Measurements from ENCODE around the gene DCTD. TPM values are rescaled to one million over a fixed set of nuclear protein-coding genes. Genes with fewer than 3 reads are reported as not detected.

The DCTD gene
- total and polyA plus RNA-seq, 2 of the 13 experiments (the other 11 are each of a cell fraction or from before 2014, with no cell fraction given) = 85.1 to 95.3 TPM

DNA sequence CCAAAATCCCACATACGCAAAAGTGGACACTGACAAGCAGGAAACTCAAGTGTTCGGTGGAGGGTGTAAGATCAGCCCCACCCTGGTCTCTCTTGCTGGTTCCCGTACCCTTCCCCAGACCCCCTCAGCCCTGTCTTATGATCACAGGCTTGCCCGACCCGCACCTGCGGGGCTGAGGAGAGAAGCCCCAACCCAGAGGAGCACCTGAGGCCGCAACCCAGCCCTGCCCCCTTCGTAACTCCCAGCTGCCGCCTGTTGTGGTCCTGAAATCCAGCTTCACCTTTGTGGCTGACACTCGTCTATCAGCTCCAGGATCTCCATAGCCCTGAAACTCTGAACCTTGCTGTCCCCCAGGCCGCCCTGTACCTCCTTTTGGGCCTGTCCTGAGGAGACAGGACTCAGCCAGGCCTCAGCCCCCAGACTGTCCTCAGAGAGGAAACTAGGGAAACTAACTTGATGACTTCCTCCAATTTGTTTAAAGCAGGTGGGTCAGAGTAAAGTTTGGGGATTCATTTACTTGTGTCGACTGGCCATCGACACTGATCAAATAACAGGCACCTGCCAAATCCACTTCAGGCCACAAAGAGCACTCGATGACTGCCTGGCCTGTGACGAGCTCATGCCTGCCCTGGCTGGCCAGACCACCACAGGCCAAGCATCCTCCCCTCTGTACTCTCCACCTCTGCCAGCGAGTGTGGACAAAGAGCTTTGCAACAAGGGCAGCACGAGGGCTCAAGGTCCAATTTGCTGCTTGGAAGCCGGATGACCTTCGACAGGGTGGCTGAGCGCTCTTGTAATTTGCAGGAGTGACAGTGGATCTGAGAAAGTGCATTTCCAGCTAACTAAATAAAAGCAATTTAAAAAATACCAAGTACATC lies 19.3 kb downstream of the DCTD start (continued):
- TF ChIP-seq, protein P1, sequence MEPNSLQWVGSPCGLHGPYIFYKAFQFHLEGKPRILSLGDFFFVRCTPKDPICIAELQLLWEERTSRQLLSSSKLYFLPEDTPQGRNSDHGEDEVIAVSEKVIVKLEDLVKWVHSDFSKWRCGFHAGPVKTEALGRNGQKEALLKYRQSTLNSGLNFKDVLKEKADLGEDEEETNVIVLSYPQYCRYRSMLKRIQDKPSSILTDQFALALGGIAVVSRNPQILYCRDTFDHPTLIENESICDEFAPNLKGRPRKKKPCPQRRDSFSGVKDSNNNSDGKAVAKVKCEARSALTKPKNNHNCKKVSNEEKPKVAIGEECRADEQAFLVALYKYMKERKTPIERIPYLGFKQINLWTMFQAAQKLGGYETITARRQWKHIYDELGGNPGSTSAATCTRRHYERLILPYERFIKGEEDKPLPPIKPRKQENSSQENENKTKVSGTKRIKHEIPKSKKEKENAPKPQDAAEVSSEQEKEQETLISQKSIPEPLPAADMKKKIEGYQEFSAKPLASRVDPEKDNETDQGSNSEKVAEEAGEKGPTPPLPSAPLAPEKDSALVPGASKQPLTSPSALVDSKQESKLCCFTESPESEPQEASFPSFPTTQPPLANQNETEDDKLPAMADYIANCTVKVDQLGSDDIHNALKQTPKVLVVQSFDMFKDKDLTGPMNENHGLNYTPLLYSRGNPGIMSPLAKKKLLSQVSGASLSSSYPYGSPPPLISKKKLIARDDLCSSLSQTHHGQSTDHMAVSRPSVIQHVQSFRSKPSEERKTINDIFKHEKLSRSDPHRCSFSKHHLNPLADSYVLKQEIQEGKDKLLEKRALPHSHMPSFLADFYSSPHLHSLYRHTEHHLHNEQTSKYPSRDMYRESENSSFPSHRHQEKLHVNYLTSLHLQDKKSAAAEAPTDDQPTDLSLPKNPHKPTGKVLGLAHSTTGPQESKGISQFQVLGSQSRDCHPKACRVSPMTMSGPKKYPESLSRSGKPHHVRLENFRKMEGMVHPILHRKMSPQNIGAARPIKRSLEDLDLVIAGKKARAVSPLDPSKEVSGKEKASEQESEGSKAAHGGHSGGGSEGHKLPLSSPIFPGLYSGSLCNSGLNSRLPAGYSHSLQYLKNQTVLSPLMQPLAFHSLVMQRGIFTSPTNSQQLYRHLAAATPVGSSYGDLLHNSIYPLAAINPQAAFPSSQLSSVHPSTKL (CRISPR knock-in tag; IDR thresholded peaks at IDR 0.05) = peak; percentile 99
- TF ChIP-seq TOPORS (CRISPR knock-in tag; IDR thresholded peaks at IDR 0.05) = peak; percentile 90
- peak; percentile 80 for TF ChIP-seq GFI1 (CRISPR knock-in tag; IDR thresholded peaks at IDR 0.05; ENCODE audit: borderline replicate concordance)
- peak; percentile 18 for TF ChIP-seq TBL1XR1 (IDR thresholded peaks at IDR 0.05; ENCODE audit: borderline replicate concordance, low read length, partially characterized antibody)
- 0 out of 2 replicates have a peak, but pooled peaks have one; percentile 60 for TF ChIP-seq RFXANK (CRISPR knock-in tag; IDR thresholded peaks at IDR 0.05)
- TF ChIP-seq TCF7 (IDR thresholded peaks at IDR 0.05; ENCODE audit: low read depth) = peak; percentile 40; the same call in 1 of the 2 replicates
- no peak for TF ChIP-seq ZNF768 (CRISPR knock-in tag; IDR thresholded peaks at IDR 0.05)
- TF ChIP-seq ZNF737 (CRISPR knock-in tag; IDR thresholded peaks at IDR 0.05; ENCODE audit: borderline replicate concordance) = no peak; the same call in 1 of the 2 replicates
- TF ChIP-seq CBFB (CRISPR knock-in tag; IDR thresholded peaks at IDR 0.05) = peak; percentile 81
- peak; percentile 66 for TF ChIP-seq NFIC (IDR thresholded peaks at IDR 0.05; ENCODE audit: low read length)
- TF ChIP-seq U2AF2 (IDR thresholded peaks at IDR 0.05; ENCODE audit: low read depth, low read length) = no peak
- TF ChIP-seq, protein P2, sequence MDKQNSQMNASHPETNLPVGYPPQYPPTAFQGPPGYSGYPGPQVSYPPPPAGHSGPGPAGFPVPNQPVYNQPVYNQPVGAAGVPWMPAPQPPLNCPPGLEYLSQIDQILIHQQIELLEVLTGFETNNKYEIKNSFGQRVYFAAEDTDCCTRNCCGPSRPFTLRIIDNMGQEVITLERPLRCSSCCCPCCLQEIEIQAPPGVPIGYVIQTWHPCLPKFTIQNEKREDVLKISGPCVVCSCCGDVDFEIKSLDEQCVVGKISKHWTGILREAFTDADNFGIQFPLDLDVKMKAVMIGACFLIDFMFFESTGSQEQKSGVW (CRISPR knock-in tag; IDR thresholded peaks at IDR 0.05; ENCODE audit: borderline replicate concordance) = no peak
- peak; percentile 18; the same call in 1 of the 2 replicates for TF ChIP-seq ZNF143 (CRISPR knock-in tag; IDR thresholded peaks at IDR 0.05)
- TF ChIP-seq, protein P3, sequence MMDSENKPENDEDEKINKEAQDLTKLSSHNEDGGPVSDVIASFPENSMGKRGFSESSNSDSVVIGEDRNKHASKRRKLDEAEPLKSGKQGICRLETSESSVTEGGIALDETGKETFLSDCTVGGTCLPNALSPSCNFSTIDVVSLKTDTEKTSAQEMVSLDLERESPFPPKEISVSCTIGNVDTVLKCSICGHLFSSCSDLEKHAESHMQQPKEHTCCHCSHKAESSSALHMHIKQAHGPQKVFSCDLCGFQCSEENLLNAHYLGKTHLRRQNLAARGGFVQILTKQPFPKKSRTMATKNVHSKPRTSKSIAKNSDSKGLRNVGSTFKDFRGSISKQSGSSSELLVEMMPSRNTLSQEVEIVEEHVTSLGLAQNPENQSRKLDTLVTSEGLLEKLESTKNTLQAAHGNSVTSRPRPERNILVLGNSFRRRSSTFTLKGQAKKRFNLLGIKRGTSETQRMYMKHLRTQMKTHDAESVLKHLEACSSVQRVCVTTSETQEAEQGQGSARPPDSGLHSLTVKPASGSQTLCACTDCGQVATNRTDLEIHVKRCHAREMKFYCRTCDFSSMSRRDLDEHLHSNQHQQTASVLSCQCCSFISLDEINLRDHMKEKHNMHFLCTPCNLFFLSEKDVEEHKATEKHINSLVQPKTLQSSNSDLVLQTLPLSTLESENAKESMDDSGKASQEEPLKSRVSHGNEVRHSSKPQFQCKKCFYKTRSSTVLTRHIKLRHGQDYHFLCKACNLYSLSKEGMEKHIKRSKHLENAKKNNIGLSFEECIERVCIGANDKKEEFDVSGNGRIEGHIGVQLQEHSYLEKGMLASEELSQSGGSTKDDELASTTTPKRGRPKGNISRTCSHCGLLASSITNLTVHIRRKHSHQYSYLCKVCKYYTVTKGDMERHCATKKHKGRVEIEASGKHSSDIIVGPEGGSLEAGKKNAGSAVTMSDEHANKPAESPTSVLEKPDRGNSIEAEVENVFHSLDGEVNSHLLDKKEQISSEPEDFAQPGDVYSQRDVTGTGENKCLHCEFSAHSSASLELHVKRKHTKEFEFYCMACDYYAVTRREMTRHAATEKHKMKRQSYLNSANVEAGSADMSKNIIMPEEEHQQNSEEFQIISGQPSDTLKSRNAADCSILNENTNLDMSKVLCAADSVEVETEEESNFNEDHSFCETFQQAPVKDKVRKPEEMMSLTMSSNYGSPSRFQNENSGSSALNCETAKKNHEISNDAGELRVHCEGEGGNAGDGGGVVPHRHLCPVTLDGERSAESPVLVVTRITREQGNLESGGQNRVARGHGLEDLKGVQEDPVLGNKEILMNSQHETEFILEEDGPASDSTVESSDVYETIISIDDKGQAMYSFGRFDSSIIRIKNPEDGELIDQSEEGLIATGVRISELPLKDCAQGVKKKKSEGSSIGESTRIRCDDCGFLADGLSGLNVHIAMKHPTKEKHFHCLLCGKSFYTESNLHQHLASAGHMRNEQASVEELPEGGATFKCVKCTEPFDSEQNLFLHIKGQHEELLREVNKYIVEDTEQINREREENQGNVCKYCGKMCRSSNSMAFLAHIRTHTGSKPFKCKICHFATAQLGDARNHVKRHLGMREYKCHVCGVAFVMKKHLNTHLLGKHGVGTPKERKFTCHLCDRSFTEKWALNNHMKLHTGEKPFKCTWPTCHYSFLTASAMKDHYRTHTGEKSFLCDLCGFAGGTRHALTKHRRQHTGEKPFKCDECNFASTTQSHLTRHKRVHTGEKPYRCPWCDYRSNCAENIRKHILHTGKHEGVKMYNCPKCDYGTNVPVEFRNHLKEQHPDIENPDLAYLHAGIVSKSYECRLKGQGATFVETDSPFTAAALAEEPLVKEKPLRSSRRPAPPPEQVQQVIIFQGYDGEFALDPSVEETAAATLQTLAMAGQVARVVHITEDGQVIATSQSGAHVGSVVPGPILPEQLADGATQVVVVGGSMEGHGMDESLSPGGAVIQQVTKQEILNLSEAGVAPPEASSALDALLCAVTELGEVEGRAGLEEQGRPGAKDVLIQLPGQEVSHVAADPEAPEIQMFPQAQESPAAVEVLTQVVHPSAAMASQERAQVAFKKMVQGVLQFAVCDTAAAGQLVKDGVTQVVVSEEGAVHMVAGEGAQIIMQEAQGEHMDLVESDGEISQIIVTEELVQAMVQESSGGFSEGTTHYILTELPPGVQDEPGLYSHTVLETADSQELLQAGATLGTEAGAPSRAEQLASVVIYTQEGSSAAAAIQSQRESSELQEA (CRISPR knock-in tag; IDR thresholded peaks at IDR 0.05; ENCODE audit: not compliant biosample characterization) = peak; percentile 74
- TF ChIP-seq HDAC6 (IDR thresholded peaks at IDR 0.05; ENCODE audit: low read depth, low read length) = no peak
- peak; percentile 96 for TF ChIP-seq MED1 (CRISPR knock-in tag; IDR thresholded peaks at IDR 0.05)
- no peak; the same call in 1 of the 2 replicates for TF ChIP-seq ZNF224 (CRISPR knock-in tag; IDR thresholded peaks at IDR 0.05)

Measured in HepG2 (cell line).